Measurements from ENCODE around the gene PTEN. TPM values are rescaled to one million over a fixed set of nuclear protein-coding genes. Genes with fewer than 3 reads are reported as not detected.

PTEN gene
- total RNA-seq, 1 experiment from 2014 or later, result 44.6 TPM

DNA sequence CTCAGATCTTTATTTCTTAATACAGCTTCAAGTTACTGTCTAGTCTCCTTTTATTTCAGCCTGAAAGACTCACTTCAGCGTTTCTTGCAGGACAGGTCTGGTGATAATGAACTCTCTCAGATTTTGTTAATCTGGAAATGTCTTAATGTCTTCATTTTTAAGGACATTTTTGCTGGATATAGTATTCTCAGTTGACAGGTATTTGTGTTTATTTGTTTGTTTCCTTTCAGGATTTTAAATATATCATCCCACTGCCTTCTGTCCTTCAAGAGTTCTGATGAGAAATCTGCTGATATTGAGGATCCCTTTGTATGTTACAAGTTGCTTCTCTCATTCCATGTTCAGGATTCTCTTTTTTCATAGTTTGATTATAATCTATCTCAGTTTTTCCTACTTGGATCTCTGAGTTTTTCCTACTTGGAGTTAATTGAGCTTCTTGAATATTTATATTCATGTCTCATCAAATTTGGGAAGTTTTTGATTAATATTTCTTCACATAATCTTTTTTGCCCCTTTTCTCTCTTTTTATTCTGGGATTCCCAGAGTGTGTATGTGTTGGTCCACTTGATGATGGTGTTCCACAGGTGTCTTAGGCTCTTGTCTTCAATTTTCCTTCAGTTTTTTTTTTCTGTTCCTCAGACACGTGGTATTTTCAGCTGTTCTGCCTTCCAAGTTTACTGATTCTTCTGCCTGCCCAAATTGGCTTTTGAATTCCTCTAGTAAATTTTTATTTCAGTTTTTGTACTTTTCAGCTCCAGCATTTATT, 49.9 kb downstream of the PTEN start:
- TF ChIP-seq, protein P1, sequence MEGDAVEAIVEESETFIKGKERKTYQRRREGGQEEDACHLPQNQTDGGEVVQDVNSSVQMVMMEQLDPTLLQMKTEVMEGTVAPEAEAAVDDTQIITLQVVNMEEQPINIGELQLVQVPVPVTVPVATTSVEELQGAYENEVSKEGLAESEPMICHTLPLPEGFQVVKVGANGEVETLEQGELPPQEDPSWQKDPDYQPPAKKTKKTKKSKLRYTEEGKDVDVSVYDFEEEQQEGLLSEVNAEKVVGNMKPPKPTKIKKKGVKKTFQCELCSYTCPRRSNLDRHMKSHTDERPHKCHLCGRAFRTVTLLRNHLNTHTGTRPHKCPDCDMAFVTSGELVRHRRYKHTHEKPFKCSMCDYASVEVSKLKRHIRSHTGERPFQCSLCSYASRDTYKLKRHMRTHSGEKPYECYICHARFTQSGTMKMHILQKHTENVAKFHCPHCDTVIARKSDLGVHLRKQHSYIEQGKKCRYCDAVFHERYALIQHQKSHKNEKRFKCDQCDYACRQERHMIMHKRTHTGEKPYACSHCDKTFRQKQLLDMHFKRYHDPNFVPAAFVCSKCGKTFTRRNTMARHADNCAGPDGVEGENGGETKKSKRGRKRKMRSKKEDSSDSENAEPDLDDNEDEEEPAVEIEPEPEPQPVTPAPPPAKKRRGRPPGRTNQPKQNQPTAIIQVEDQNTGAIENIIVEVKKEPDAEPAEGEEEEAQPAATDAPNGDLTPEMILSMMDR (IDR thresholded peaks at IDR 0.05; ENCODE audit: unreplicated experiment), result no peak
- Mint-ChIP-seq H3K27me3 (ENCODE audit: unreplicated experiment) (no peaks in the 10 kb centered on the region), H3K9me3 (ENCODE audit: low read depth, unreplicated experiment) (peaks cover 3% of the 10 kb centered on the region), H3K4me3 (ENCODE audit: low read depth, unreplicated experiment) (no peak overlapping the region), H3K36me3 (ENCODE audit: insufficient read depth, unreplicated experiment) (no peaks in the 10 kb centered on the region), H3K27ac (ENCODE audit: unreplicated experiment) (peak overlapping the region; percentile 31), H3K4me1 (ENCODE audit: low read depth, unreplicated experiment) (peaks cover 3% of the 10 kb centered on the region)
- intact Hi-C loops (cut with micrococcal nuclease; ENCODE audit: unreplicated experiment), result no loop called here
- CTCF ChIA-PET, result no interaction called here
- no TSS peak for BruUV-seq (replicated peaks)
- DNase-seq, result no peak

- TF ChIP-seq, protein P1 (IDR thresholded peaks at IDR 0.05; ENCODE audit: unreplicated experiment), result no peak
- CTCF ChIA-PET, result no interaction called here
- Mint-ChIP-seq H3K27me3 (ENCODE audit: unreplicated experiment) (no peaks in the 10 kb centered on the region), H3K9me3 (ENCODE audit: low read depth, unreplicated experiment) (peaks cover 3% of the 10 kb centered on the region), H3K4me1 (ENCODE audit: low read depth, unreplicated experiment) (peaks cover 11% of the 10 kb centered on the region), H3K36me3 (ENCODE audit: insufficient read depth, unreplicated experiment) (no peaks in the 10 kb centered on the region), H3K27ac (ENCODE audit: unreplicated experiment) (no peak overlapping the region), H3K4me3 (ENCODE audit: low read depth, unreplicated experiment) (no peak overlapping the region)
- BruUV-seq (replicated peaks), result no TSS peak
- intact Hi-C loops (cut with micrococcal nuclease; ENCODE audit: unreplicated experiment), result no loop called here
- DNase-seq, result no peak
Measured at GRCh38 chr10:87915406-87915805, 52.0 kb downstream of the PTEN start.

- H3K36me3 Mint-ChIP-seq (ENCODE audit: insufficient read depth, unreplicated experiment), result no peaks in the 10 kb centered on the region
- BruUV-seq (replicated peaks), result no TSS peak
Measured at GRCh38 chr10:87915989-87916388, 52.6 kb downstream of the PTEN start.

DNA sequence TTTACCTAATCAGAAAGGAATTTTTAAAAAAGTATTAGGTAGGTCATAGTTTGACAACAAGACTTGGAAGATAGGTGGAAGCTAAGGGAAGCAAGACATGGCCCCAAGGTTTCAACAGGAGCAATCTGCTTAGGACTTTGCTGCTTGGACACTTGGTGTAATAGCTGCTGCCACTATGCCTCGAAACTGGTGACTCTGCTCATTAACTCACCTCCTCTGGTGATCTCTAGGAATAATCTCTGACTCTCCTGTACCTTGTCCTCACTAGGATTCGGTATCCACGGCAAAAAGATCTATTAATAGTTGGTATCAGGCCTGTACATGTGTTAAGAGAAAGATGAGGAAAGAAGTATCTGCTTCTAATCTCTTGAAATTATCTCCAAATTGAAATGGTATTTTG, 53.1 kb downstream of the PTEN start:
- no TSS peak for BruUV-seq (replicated peaks)
- H3K27ac Mint-ChIP-seq (ENCODE audit: unreplicated experiment), result no peak overlapping the region
- CTCF ChIA-PET, result no interaction called here

More at GRCh38 chr10:87915989-87916388, 52.6 kb downstream of the PTEN start:
- no peak overlapping the region for H3K27ac Mint-ChIP-seq (ENCODE audit: unreplicated experiment)
- CTCF ChIA-PET, result no interaction called here
- no peaks in the 10 kb centered on the region for H3K27me3 Mint-ChIP-seq (ENCODE audit: unreplicated experiment)
- intact Hi-C loops (cut with micrococcal nuclease; ENCODE audit: unreplicated experiment), result no loop called here
- peaks cover 11% of the 10 kb centered on the region for H3K4me1 Mint-ChIP-seq (ENCODE audit: low read depth, unreplicated experiment)
- H3K9me3 Mint-ChIP-seq (ENCODE audit: low read depth, unreplicated experiment), result peaks cover 3% of the 10 kb centered on the region
- no peak for DNase-seq
- H3K4me3 Mint-ChIP-seq (ENCODE audit: low read depth, unreplicated experiment), result no peak overlapping the region
- TF ChIP-seq, protein P1 (IDR thresholded peaks at IDR 0.05; ENCODE audit: unreplicated experiment), result no peak

More for the DNA sequence above, 53.1 kb downstream of the PTEN start:
- Mint-ChIP-seq H3K4me3 (ENCODE audit: low read depth, unreplicated experiment) (no peak overlapping the region), H3K4me1 (ENCODE audit: low read depth, unreplicated experiment) (peaks cover 11% of the 10 kb centered on the region), H3K36me3 (ENCODE audit: insufficient read depth, unreplicated experiment) (no peaks in the 10 kb centered on the region), H3K9me3 (ENCODE audit: low read depth, unreplicated experiment) (peaks cover 3% of the 10 kb centered on the region), H3K27me3 (ENCODE audit: unreplicated experiment) (no peaks in the 10 kb centered on the region)
- no peak for DNase-seq
- intact Hi-C loops (cut with micrococcal nuclease; ENCODE audit: unreplicated experiment), result no loop called here
- TF ChIP-seq, protein P1 (IDR thresholded peaks at IDR 0.05; ENCODE audit: unreplicated experiment), result no peak
